Right renal pelvis (tissue), 4 donors: Measurements from ENCODE around the gene NRN1. TPM values are rescaled to one million over a fixed set of nuclear protein-coding genes. Genes with fewer than 3 reads are reported as not detected.

ENCODE experiments used
- DNase-seq, 4 donors: peaks; one replicate each; pipeline ENCODE4 v3.0.0-alpha.2; 2013; ENCODE audit warnings: low read depth in 4 of 4, low spot score in 3 of 4, missing footprints in 1 of 4
- polyA plus RNA-seq, 4 donors: library from polyadenylated mRNA; unstranded; fragments of 120-200 nt; gene quantifications; one replicate each; pipeline ENCODE4 v1.2.1, GENCODE V29; 2013; ENCODE audit not compliant: insufficient read length in 4 of 4

Gene NRN1
- polyA plus RNA-seq, 4 donors, result 5.3 to 9.1 (median 6.6) TPM

DNA sequence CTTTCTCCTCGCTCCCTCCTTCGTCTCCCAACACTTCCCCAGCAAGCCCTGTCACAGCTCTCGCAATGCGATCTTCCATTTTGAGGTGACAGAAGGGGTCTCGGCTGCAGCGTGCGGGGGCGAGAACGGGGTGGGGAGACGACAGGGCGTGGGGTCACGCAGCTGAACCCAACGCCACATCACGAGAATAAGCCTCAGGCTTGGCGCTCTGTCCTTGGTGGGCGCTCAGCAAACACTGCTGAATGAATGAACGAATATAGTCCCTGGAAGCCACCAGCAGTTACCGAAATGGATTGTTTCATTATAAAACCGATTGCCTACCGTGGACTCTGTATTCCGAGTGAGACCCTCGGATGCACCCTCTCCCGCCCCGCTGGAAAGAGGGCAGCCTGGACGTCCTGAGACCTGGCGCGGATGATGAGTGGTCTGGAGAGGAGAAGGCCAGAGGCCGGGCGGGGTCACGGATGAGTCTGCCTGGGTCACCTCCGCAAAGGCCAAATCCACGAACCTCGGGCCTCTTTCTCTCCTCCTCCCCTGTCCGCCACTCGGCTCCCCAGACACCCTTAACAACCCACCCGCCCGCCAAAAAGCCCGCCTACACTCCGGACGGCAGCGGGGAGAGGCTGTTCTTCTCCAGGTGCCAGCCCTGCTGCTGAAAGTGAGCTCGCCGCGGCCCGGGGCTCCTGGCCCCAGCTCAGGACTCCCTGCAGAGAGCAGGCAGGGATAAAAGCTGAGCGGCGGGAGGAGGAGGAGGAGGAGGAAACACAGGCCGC, 3.7 kb downstream of the NRN1 start:
- DNase-seq, result no peak

DNA sequence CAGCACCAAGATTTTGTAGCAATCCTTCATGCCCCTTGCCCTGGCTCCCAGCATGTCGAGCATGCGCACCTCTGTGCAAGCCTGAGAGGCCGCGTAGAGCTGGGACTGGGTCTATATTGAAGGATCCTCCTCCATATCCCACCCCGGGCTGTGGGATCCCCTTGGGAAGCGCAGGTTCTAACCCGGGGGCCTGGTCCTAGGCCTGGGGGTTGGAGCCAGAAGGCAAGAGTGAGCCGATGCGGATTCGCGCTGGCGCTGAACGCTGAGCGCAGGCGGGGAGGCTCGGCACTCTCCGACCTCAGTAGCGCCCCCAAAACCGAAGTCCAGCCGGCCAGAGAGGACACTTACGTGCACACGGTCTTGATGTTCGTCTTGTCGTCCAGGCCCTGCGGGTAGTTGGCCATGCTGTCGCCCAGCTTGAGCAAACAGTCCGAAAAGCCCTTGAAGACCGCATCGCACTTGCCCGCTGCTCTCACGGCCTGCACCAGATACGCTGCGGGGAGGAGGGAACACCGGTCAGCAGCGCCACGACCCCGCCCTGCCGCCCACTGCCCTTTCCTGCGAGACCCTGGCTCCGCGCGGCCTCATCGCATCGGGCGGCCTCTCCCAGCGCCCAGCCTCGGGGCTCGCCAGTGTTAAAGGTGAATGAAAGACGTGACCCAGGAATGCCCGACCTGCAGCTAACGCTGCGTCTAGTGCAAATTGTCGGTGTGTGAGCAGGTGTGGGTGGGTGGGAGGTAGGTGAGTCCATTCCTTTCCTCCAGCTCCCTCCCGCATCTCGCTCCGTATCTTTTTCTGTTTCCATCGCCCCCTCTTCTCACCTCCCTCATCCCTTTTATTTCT, 4.5 kb downstream of the NRN1 start:
- DNase-seq, result no peak

DNA sequence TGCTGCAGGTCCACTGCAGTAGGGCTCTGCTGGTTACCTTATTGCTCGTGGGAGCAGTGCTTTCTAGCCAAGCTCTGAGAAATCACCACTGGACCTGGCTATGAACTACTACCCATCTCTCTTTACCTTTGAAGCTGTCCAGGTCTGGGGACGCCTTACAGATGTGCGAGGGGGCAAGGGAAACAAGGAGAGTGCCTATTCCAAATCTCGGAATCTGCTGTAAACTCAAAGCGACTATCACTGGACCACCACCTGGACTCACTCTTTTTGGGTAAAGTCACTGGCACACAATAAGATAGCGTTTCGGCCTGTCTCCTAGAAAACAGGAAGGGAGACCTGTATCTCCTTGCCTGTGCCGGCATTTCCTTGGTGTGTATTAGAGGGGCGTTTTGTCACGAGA, 5.3 kb downstream of the NRN1 start:
- DNase-seq, result no peak

DNA sequence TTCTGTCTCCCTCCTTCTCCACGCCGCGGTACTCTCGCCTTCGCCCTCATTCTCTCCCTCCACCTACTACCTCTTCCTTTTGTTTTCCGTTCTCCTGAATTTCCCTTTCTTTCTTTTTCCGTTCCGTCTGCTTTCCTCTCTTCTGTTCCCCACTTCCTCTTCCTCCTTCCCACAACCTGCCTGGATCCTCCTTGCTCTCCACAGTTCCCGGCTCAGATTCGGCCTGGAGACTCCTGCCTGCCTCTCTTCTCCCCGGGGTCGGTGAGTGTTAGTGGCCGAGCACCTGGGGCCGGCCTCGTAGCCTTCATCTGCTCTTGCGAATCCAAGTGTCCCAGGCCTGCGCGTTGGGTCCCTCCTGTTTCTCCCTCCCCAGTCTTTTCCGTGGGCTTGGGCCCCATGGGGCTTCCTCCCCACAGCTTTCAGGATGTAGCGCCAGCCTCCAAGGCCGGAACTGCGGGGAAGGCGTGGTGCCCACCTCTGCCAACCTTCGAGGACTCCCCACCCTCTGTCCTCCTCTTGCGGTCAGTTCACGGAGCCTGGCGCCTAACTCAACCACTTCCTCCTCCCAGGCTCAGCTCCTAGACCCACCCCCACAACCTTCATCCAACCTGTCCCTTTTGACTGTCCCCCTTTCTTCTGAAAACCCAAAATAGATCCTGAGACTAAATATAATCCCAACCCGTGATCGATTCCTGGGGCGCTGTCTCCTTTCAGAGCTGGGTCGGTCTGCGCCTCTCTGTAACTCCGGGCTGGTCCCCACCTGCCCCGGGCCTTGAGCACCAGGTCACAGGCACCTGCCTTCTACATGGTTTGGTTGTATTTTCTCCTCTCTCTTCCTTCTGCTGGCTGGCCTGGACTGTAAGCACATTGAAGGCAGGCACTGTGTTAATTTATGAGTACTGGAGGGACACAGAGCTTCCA, 6.8 kb downstream of the NRN1 start:
- no peak for DNase-seq

DNA sequence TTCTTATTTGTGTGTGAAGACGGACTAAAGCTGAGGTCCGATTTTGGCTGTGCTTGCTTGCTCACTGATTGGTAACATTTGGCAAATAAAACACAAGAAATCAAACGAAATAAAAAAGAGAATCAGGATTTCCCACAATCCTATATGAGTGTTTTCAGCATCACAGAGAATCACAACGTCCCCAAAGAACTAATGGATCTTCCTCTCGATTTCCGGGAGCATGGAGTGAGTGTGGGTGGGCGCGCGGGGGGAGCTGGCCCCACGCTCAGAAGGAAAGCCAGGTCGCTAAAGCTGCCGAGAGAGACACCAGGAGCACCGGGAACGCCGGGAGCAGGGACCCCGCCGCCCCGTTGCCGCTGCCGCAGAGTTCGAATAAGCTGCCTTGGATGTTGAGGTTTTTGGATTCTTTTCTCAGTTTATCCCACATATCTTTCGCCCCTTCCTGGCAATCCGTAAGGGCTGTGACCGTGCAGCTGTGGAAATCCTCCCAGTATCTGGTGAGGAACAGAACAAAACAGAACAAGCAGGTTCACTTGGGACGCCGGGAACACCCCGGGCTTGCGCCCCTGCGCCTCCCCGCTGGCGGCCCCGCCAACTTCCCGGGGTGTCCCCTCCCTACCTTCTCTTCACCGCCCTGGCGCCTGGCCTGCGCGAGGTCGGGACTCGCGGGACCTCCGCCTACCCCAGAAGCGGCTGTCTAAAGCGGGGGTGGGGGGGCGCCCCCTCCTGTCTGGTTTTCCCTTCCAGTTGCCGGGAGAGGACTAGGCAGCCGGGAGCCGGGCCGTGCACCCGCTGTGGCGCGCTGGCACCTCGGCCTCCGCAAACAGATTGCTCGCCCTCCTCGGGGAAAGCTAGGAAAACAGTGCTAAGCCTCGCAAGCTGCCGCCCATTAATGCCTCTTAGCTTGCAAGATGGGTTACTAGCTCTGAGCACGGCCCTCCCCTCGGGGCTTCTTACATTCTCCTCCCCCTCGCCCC, 7.7 kb downstream of the NRN1 start:
- DNase-seq, result no peak

DNA sequence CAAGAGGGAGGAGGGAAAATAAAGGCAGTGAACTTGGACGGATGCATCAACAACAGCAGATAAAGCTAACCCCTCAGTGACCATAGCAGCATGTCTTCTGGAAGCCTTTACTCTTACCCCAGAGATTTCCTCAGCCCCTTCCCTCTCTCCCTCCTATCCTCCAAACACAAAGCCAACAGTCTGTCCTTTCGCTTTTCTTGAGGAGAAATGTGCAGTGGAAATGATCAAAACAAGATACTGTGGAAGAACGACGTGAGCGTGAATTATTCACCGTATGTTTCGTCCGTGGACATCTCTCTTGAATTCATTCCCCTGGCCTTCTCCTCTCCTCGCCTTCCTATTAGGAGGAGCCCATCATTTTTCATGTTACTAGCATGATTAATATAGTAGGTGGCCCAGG, 8.5 kb downstream of the NRN1 start:
- DNase-seq, result no peak

DNA sequence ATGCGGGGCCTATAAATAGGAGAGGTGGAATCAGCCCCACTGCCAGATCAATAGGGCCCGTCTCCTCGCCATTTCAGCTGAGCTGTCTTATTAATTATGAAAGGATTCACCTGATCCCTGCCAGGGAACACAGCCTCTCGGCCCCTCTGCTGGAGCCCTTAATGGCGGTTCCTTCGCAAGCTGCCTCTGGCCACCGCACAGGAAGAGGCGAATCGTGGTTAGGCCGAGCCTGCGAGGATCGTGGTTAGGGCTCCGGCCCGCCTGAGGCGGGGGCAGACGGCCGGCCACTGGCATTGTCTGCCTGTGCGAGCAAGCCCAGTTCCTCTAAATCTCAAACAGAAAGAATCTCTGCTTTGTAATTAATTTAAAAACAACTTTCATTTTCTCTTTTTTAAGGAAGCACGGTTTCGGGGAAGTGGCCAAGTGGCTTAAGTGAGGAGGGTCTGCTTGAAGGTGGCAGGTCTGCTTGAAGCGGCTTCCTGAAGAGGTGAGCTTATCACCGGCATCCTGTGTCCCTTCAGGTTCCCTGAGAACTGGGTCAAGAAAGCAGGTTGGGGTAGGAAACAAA, 9.2 kb downstream of the NRN1 start:
- DNase-seq, result peak in 1 of 4 donors; percentile 15

DNA sequence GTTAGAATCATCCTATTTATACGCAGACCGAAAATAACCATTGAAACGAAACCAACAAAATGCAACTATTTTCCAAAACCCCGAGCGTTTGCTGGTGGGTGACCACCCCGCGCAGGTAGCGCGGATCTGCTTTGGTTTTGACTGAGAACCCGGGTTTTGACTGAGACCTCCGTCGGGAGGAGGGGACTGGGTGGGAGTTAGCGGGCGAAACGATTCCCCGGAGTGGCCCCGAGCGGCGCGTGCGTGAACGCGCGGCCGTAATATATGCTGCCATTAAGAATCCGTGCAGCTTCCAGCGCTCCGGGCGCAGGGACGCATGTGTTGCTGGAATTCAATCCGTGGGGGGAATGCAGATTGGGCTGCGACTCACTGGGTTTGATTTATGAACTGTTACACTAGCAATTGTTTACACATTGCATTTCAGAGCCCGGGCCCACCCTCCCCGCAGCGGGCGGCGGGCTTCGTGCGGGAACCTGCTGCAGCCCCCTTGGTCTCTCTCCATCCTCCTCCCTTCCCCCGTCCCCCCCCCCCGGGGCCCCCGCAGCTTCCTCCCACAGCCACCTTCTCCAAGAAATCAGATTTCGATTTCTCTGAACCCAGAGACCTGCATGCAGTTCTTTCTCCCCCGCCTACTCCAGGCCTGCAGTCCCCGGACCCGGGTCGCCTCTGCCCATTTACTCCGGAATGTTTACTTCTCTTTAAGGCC, 9.9 kb downstream of the NRN1 start:
- peak in 1 of 4 donors; percentile 36 for DNase-seq

DNA sequence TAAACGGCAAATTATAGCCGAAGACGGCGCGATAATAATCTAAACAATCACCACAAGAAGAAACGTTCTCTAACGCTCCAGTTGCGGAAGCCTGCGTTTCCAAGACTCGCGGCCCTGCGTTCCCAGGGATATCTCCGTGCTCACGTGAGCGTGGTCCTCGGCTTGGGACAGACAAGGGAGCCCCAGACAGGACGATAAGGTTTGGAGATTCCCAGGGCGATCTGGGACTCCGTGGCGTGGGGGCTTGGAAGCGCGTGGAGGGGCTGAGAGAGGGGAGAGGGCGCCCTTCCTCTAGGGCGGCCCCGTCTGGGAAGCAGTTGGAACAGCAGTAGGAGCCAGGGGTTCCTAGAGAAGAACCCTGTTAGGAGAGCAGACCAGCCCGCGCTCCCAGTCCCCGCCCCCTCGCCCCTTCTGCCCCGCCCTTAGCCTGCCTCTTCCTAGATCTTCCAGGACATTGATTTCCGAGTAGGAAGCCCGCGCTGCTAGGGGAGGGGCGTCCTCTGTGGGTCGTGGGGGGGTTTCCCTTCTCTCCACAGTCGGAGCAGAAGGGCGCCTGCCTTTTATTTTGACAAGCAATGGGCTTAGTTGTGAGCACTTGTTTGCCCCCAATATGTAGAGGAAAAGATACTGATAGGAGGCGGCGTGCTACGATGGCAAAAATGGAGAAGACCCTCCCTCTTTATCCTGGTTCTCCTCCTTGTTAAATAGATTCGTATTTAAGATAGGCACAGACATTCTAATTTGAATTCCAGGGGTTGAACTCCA, 10.6 kb downstream of the NRN1 start:
- DNase-seq, result peak in 2 of 4 donors; percentile 35 to 49

DNA sequence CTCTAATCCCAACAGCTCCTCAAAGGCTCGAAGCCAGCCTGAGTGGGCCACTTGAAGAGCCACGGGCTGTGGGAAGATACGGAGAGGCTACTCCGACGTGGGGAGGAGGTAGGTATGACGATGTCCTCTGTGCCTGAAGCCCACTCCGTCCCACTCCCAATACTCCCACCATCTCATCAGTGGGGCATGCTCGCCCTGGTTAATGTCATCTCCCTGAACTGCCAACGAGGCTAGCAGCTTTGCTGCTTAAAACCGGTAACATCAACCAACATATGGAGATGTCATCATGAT, 11.1 kb downstream of the NRN1 start:
- DNase-seq, result no peak

DNA sequence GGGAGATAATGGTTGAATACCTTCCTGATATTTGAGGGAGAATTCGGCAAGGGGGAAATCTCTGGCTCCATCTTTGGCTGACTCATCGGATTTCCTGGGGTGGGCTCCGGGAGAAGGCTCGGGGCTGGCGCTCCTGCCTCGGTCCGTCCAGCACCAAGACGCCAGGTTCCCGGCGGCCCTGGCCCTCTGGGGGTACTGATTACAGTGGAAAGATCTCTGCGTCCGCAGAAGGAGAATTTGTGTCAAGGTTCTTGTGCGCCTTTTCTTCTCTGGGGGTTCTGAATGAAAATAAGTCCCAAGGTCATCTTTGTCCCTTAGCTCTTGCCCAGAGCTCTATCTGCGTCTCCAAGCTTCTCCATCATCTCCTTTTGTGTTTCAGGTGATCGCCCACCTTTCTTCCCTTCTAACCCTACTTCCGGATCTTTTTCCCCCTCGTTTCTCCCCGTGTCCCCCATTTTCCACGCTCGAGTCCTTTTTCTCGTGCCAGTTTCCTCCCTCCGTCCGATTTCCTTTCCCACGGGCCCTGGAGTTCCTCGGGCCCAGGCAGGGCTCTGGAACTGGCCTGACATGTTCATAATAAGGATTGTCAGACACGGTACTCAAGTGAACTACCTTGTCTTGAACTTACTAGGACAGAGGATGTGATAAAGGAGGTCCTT, 11.6 kb downstream of the NRN1 start:
- no peak for DNase-seq

DNA sequence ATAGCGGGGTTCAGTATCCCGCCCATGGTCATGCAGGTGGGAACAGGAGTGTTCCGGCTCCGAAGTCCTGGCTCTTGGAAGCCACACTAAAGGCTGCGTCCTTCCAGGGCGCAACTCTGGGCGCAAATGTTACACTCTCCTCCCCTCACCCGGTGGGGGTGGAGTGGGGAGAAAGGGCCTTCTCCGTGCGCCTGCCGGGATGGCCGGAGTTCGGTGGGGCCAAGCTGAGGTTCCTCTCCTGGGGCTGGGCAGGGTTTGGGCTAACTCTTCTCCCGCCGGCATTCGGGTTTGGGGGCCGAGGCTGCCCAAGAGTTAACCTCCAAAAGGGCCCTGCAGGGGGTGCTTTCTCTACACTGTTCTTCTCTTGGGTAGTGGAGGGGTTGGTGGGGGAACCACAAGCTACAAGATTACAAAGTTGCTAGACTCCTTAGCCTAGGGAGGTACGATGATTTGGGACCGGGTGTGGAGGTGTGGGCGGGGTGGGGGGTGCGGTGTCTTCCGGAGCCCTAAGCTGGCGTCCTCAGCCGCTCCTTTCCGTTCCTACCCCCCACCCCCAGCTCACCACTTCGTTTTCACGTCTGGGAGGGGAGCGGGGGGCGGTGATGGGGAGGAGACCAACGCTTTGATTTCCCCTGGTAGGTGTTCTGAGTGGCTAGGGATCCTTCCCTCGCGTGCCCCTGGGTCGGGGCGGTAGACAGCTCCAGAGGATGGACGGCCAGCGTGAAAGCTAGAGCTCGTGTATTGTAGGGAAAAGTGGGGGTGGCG, 12.3 kb downstream of the NRN1 start:
- DNase-seq, result no peak

DNA sequence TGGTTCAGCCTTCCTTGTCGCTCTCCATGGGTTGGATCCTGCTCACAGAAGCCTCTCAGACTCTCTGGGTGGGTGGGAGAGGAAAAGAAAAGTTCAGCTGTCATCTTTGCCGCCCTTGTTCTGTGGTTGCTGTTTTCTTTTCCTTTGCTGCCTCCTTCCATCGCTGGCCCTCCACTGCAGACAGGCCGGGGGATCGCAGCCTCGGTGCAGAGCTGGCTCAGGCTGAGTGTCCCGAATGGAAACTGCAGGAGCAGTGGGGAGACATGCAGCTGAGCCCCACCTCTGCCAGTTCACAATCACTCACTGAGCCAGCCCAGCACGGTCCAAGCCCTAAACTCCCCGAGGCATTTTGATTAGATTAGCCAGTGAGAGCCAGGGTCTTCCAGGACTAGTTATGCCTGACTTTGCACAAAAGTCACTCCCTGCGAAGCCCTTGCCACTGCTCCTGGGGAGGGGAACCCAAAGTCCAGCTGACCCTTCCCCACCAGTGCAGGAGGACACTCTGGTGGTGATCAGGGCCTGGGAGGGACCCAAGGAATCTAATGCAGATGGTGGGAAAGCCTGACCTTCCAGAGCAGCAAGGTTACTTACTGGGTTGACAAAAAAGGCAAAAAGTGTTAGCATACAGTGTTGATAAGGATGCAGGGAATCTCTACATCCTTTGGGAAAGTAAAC, 14.0 kb downstream of the NRN1 start:
- no peak for DNase-seq

DNA sequence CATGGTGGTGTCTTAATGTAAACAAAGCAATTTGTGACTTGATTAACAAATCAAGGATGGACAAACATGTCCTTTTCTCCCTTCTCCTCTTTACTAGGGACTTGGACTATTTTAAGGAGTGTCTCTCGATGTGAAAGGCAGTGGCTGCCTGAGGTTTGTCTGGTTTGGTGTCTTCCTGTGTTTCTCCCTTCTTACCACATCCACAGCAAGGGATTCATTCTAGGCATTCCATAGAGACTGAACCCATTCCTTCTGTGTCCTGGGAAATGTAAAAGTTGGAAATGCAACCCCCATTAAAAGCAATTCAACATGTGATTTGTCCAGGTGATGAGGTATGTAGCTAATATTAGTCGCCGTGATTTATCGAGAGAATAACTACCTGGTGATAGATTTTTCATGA, 15.9 kb downstream of the NRN1 start:
- DNase-seq, result no peak

DNA sequence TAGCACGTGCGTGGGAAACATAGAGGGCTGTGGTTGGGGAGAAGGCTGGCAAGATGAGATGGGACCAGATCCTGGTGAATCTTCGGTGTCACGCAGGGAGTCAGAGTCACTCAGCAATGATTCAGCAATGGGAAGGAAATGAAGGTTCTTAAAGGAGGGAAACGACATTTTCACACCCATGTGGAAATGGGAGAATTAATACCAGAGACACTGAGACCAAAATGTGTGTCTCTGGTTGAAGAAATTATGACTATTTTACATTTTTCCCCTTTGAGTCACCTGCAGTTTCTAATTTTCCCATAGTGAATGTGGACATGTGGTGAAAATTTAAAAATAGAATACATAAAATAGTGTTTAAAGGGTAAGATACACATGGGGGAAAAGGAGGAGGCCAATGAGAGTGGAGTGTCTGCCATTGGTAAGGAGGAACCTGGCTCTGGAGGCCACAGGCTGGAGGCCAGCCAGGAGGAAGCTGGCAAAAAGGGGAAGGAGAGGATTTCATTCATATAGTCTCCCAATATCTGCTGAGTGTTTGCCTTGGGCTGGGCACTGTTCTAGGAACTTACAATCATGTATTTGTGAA, 17.5 kb downstream of the NRN1 start:
- DNase-seq, result no peak

DNA sequence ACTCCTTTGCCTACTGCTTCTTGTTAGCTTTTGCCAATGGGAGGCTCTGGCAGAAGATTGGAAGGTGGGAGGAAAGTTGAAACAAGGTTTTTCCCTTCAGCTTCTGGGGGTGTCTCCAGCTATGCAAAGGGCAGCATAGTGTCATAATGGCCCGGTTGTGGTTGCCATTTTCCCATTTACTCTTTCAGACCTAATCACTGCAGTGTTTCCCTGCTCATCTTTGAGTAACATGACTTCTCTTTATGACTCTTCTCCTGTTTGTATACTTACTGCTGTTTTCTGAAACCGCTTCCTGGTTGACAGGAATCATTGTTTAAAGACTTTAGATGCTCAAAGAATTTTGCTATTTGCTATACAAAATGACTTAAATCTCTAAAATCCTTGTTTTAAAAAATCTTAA, 19.9 kb downstream of the NRN1 start:
- no peak for DNase-seq
